Stimulated activated CD8-positive, alpha-beta memory T cell treated with anti-CD3 and anti-CD28 coated beads, Interleukin-15, amount 100 ng/mL, for 1 hour (primary cell): Measurements from ENCODE around the gene CCDC187.

Source experiments
- DNase-seq: peaks from one replicate; pipeline ENCODE4 v3.0.0-alpha.2; 2020; ENCODE audit warnings: low read depth

Gene CCDC187

GRCh38 chr9:136252846-136253245 is 51.0 kb downstream of the CCDC187 start:
- DNase-seq: no peak

DNA sequence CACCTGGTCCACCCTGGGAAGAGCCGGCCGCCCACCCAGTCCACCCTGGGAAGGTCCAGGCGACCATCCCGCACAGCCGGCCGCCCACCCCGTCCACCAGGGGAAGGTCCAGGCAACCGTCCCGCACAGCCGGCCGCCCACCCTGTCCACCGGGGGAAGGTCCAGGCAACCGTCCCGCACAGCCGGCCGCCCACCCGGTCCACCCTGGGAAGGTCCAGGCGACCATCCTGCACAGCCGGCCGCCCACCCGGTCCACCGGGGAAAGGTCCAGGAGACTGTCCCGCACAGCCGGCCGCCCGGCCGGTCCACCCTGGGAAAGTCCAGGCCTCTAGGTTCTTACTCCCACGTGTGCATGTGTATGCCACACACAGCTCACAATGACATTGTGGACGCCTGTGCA is 51.6 kb downstream of the CCDC187 start:
- DNase-seq: no peak

DNA sequence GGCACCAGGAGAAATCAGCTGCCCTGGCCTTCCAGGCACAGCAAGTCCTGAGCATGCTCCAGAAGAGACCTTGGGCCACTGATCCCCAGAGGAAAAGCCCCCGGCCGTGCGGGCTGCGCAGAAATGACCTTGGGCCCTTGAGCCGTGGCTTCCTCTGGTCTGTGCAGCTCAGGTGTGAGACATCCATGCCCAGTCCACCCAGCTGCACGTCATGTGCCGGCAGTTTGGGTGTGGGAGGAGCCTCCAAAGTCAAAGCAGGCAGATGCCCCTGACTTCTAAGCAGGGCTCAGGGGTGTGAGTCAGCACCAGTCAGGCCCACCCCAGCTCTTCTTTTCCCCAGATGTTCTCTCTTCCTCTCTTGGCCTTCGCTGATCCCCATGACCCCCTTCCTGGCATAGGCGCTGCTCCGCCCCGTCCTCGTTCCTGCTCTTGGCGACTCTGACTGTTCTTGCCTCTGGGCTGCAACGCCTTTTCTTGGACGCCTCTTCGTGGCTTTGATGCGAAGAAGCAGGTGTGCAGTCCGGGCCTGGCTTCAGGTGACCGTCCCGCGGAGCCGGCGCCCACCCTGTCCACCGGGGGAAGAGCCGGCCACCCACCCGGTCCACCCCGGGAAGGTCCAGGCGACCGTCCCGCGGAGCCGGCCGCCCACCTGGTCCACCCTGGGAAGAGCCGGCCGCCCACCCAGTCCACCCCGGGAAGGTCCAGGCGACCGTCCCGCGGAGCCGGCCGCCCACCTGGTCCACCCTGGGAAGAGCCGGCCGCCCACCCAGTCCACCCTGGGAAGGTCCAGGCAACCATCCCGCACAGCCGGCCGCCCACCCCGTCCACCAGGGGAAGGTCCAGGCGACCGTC is 52.4 kb downstream of the CCDC187 start:
- DNase-seq: no peak

DNA sequence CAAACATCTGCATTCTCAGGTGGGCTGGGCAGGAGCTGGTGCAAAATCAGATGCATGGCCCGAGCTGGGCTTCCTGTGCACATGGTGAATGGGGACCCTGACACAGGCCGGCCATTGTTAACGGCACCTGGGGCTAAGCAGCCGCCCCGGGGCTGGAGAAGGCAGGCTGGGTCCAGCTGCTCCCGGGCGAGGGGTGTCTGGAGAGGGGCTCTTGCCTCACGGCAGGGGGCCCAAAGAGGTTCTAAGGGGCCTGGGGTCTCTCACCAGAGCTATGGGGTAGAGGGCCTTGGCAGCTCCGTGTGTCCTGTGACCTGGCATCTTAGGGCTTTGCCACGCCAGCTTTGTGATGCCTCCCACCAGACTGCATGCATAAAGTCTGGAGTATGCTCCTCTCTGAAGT is 53.2 kb downstream of the CCDC187 start:
- DNase-seq: no peak

DNA sequence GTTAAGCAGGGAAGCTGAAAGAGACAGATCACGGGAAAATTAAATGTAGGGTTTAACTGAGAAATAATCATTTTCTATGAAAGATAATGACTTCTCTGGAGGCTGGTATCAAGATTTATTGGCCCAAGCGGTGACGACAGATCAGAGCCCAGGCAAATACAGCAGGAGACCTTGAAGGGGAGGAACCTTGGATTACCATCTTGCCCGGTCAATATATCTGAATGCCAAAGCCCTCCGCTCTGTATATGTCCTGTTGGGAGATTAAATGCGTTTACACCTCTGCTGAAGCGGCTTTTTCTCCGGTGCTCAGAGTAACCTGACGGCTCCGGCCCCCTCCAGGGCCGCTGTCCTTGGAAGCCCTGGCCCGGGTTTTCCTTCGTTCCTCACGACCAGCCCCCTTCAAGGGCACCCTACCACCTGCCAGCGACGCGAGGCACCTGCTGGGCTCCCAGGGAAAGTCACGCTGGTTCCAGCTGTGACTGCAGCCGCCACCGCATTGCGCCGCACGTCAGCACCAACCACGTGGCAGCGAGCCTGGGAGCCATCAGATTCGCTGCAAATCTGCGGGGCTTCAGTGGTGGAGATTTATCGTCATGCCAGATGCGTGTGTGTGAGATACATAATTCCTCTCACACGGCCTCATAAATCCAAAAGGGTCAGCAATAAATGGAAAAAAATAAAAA is 53.9 kb downstream of the CCDC187 start:
- no peak for DNase-seq

DNA sequence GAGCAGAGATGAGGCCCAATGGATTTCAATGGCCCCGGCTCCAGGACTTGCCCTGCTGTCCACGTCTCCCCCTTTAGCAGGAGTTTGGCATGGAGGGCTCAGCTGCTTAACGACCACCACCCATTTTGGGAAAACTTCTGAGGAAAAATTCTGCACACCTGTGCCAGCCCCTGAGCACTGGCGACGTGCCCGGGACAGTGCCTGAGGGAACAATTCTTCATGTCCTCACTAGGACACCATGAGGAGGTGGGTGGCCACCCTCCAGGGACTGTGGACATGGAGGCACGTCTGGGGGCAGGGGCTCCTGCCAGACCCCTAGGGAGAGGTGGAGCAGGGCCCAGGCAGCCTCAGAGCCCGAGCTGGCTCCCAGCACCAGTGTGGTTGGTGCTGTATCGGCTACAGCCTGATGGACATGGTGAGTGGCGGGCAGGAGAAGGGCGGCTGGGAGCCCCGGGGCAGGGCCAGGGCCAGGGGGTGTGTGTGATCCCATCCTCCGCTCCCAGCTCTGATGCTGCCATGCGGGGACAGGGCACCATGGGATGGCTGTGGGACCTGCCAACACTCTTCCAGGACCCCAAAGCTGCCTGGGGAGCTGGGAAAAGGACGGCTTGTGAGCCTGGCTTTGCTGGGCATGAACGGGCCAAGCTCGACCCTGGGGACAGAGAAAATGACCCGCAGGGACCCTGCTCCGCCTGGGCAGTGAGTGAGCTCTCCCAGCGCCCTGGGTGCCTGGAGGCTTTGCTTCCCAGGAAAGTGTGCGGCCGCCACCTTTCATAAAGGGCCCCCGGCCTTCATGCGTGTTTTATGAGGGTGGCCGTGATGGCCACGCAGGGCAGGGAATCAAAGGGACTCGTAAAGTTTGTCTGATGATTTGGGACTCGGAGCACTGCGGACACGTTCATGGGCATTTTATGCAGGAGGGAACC is 54.7 kb downstream of the CCDC187 start:
- DNase-seq: no peak

GRCh38 chr9:136247947-136248637 is 55.8 kb downstream of the CCDC187 start:
- DNase-seq: no peak

DNA sequence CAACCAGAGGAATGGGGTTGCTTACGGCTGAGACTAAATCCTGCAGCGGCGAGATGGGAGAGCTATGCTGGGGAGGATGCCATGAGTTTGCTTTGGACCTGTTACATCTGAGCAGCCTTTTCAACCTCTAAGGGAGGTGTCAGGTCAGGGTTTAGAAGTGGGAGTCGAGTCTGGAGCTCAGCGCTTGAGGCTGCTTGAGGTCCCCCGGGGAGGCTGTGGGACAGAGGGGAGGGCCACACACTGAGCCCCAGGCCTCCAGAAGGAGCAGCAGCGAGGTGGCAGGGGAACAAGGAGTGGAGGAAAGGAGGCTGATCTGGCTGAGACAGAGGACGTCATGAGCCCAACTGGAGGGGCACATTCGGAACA is 56.4 kb downstream of the CCDC187 start:
- DNase-seq: no peak

DNA sequence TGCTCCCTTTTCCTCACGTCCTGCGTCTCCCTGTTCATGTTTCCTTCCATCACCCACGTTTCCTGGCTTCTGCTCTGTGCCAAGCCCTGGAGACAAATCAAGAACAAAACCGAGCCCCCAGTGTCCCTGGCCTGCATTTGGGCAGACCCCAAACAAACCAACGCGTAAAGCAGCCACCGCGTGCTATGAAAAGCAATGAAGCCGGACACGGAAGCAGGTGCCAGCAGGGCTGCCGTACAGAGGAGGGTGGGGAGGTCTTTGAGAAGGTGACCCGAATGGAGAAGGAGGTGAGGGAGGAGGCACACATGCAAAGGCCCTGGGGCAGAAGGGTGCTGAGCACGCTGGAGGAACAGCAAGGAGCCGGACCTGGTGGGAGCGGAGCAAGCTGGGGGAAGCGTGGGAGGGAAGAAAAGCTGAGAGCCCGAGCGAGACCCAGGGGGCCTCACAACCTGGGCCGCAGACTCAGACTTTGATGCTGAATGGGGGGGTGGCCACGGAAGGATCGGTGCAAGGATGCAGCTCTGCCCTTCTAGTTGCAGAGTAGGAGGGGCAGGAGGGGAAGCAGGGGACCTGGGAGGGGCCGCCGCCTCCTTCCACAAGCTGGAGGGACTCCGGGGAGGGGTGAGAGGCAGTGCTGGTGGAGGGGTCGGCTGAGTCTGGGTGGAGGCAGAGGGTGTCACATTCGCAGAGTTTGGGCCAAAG is 56.9 kb downstream of the CCDC187 start:
- DNase-seq: no peak

DNA sequence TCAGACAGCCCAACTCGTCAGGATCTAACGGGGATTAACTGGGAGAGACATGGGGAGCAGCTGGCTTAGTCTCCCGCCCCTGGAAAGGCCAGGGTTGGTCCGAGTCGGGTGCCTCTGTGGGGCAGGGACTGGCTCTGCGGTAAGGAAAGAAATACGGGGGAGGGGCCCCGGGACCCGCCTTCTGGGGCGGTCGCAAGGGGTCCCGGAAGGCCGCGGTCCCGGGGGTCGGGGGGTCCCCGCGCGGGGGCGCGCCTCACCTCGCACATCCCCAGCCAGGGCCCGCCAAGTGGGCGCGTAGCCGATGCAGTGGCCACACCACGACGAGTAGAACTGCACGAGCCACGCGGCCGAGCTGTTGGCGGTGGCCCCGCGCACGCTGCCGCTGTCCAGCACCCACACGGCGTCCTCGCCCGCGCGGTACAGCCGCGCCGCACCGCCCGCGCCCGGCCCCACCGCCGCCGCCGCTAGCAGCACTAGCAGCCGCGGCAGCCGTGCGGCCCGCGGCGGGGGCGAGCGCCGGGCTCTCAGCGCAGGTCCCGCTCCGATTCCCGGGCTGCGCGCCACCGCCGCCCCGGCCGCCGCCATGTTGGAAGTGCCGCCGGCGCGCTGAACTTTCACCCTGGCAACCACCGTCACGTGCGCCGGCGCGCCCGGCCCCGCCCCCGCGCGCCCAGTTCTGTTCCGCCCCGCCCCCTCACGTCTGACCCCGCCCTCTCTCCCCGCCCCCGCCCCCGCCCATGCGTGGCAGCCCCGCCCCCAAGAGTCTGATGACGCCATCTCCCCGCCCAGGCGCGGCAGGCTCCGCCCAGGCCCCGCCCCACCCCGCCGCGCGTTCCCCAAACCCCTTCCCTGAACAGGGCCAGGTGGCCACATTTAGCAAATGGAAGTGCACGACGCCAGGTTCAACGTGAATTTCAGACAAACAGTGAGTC is 58.4 kb downstream of the CCDC187 start, which contains the start of gene QSOX2:
QSOX2 (minus strand) TSS at position 594 of the 932 bp plus-strand sequence; CDS start at position 585, 9 bp downstream.
- peak; percentile 74 for DNase-seq

GRCh38 chr9:136244969-136245218 is 59.0 kb downstream of the CCDC187 start:
- no peak for DNase-seq

- no peak for DNase-seq
Measured at GRCh38 chr9:136244122-136244968, 59.5 kb downstream of the CCDC187 start.

DNA sequence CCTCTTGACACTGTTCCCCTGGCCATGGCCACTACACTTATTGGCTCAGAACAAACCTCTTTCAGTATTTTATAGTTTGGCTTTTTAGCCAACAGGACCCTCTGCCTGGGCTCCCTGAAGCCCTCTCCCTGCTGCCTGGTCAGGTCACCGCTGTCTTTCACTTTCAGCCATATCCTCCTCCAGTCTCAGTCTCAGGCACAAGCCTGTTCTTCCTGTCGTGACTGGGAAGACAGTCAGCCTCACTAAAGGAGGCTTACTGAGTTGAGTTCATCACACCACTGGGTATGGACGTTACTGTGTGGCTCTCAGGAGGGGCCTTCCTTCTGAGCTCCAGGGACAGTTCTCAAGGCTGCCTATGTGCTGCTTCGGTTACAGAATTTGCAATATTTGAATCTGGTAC is 60.3 kb downstream of the CCDC187 start:
- DNase-seq: no peak

GRCh38 chr9:136242918-136243525 is 60.9 kb downstream of the CCDC187 start:
- DNase-seq: no peak

GRCh38 chr9:136242248-136242647 is 61.6 kb downstream of the CCDC187 start:
- no peak for DNase-seq

DNA sequence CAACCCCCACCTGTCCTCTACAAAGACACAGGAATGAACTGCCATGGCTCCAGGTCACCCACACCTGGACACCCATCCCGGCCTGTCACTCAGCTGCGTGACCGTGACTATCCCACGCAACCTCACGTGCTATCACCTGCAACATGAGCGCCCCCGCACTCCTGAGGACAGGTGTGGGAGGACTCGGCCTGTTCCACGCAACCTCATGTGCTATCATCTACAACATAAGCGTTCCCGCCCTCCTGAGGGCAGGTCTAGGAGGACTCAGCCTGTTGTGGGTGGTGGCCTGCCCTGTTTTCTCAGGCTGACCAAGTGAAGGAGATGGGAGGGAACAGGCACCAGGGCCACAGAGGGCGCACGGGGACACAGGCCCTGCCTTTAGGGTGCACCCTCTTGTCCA is 62.4 kb downstream of the CCDC187 start:
- no peak for DNase-seq

GRCh38 chr9:136240941-136241340 is 63.0 kb downstream of the CCDC187 start:
- DNase-seq: no peak

- DNase-seq: no peak
Measured at GRCh38 chr9:136239983-136240330, 63.9 kb downstream of the CCDC187 start.
